ENCODE measurements around the gene PGA4.
"Not testable (repeated sequence)": the region's sequence is repeated elsewhere in the genome, so short reads cannot be mapped to it uniquely, and the experiment has no call there.

The PGA4 gene

GRCh38 chr11:61207636-61208310 lies 14.4 kb upstream of the PGA4 start:
- DNase-seq = not testable (repeated sequence)

- not testable (repeated sequence) for DNase-seq
These were observed 11.5 kb upstream of the PGA4 start for GRCh38 chr11:61210629-61211028.

GRCh38 chr11:61211327-61211952 lies 10.7 kb upstream of the PGA4 start:
- DNase-seq = not testable (repeated sequence)

- not testable (repeated sequence) for DNase-seq
These were observed 9.9 kb upstream of the PGA4 start for GRCh38 chr11:61212202-61212601.

- DNase-seq = not testable (repeated sequence)
These were observed 8.3 kb upstream of the PGA4 start for GRCh38 chr11:61213711-61214324.

GRCh38 chr11:61218306-61218705 lies 3.8 kb upstream of the PGA4 start:
- not testable (repeated sequence) for DNase-seq

GRCh38 chr11:61219016-61219415 lies 3.1 kb upstream of the PGA4 start:
- not testable (repeated sequence) for DNase-seq

- DNase-seq = not testable (repeated sequence)
These were observed 545 bp downstream of the PGA4 start for GRCh38 chr11:61222692-61223091.

GRCh38 chr11:61226457-61227137 lies 4.5 kb downstream of the PGA4 start:
- DNase-seq = not testable (repeated sequence)

GRCh38 chr11:61229458-61229857 lies 7.3 kb downstream of the PGA4 start:
- DNase-seq = not testable (repeated sequence)

GRCh38 chr11:61231033-61231432 lies 8.9 kb downstream of the PGA4 start:
- DNase-seq = not testable (repeated sequence)

- DNase-seq = not testable (repeated sequence)
These were observed 9.4 kb downstream of the PGA4 start for GRCh38 chr11:61231585-61231984.

- not testable (repeated sequence) for DNase-seq
These were observed 10.5 kb downstream of the PGA4 start for GRCh38 chr11:61232548-61233145.

- DNase-seq = not testable (repeated sequence)
These were observed 15.0 kb downstream of the PGA4 start for GRCh38 chr11:61237130-61237529.

- DNase-seq = not testable (repeated sequence)
These were observed 18.1 kb downstream of the PGA4 start for GRCh38 chr11:61240288-61240687.

GRCh38 chr11:61240875-61241274 lies 18.7 kb downstream of the PGA4 start, which contains the start of gene PGA5:
PGA5 (plus strand) TSS chr11:61241175; CDS start chr11:61241227, 52 bp downstream.
- not testable (repeated sequence) for DNase-seq

GRCh38 chr11:61241526-61241925 lies 19.4 kb downstream of the PGA4 start:
- DNase-seq = not testable (repeated sequence)

- not testable (repeated sequence) for DNase-seq
These were observed 23.3 kb downstream of the PGA4 start for GRCh38 chr11:61245284-61245964.

- DNase-seq = not testable (repeated sequence)
These were observed 25.9 kb downstream of the PGA4 start for GRCh38 chr11:61248071-61248470.

GRCh38 chr11:61249201-61249600 lies 27.1 kb downstream of the PGA4 start:
- not testable (repeated sequence) for DNase-seq

GRCh38 chr11:61250796-61251765 lies 28.9 kb downstream of the PGA4 start:
- DNase-seq = not testable (repeated sequence)
